ENCODE results near the gene IRF9.

GRCh38 chr14:24207104-24207551, 46.1 kb downstream of the IRF9 start:
- TF ChIP-seq CTCF (IDR thresholded peaks at IDR 0.05) (no peak), POLR2AphosphoS5 (IDR thresholded peaks at IDR 0.05) (no peak)
